Measurements from ENCODE around the gene TBL1X. TPM values are rescaled to one million over a fixed set of nuclear protein-coding genes. Genes with fewer than 3 reads are reported as not detected.

The TBL1X gene
- total RNA-seq, 4 donors from 2014 or later: 14.8 to 31.7 (median 16.8) TPM

DNA sequence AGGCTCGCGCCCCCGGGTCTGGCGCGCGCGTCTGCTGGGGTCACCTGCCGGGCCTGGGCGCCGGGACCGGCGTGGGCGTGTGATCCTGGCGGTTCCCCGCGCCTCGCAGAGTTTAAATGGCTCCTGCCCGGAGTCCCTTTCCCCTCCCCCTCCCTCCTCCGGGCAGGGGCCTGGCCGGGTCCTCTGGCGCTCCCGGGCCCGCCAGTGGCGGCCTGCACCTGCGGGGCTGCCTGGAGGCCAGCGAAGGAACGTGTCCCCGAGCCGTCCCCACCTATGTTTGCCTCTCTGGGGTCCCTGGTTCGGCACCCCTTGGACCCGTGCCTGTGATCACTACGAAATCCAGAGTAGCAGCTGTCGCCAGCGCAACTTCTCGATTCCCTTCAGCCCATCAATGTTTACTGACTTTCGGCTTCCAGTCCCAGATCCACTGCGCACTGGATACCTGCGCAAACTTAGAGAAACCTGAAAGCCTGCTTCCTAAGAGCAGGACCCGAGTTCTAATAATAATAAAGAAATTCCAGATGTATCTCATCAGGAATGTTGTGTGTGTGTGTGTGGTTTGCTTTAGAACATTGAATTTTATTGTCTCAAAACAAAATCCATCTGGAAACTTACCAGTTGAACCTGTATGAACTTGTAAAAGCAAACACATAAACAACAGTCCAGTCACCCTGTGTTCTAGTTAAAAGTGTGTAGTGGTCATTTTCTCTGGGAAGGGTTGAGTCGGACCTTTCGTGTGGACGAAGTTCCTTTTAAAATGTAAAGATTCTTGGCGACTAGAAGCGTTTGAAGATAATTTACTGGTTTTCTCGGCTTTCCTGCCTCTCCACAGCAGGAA is 322.2 kb downstream of the TBL1X start:
- DNase-seq (ENCODE audit: low spot score in 2 of 2): no peak
- intact Hi-C loops (cut with DNase I; ENCODE audit: low total_unique reads): no loop called here
- TF ChIP-seq, protein P1, sequence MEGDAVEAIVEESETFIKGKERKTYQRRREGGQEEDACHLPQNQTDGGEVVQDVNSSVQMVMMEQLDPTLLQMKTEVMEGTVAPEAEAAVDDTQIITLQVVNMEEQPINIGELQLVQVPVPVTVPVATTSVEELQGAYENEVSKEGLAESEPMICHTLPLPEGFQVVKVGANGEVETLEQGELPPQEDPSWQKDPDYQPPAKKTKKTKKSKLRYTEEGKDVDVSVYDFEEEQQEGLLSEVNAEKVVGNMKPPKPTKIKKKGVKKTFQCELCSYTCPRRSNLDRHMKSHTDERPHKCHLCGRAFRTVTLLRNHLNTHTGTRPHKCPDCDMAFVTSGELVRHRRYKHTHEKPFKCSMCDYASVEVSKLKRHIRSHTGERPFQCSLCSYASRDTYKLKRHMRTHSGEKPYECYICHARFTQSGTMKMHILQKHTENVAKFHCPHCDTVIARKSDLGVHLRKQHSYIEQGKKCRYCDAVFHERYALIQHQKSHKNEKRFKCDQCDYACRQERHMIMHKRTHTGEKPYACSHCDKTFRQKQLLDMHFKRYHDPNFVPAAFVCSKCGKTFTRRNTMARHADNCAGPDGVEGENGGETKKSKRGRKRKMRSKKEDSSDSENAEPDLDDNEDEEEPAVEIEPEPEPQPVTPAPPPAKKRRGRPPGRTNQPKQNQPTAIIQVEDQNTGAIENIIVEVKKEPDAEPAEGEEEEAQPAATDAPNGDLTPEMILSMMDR (IDR thresholded peaks at IDR 0.05): no peak

DNA sequence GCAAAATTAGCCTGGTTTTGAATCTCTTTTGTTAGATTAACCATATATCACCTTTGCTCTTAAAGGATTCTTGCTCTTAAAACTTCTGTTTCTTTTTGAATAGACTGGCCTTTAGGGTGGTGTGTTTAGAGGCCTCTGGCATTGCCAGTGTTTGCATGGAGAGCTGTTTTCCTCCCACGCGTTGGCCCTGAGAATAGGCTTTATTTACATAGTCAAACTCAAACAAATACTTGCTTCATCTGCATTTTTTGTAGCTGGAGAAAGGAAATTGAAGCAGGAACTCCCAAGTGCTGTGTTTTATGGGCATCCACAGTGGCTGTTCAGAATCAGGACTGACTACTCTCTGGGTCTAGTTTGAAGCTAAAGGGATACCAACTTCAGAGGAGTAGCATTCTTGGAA is 324.1 kb downstream of the TBL1X start:
- no peak overlapping the region for H3K4me3 ChIP-seq (ENCODE audit: low read depth, poor library complexity, severe bottlenecking)
- DNase-seq (ENCODE audit: low spot score in 2 of 2): no peak

More for the DNA sequence above, 322.2 kb downstream of the TBL1X start:
- no peak overlapping the region for H3K4me3 ChIP-seq (ENCODE audit: low read depth, poor library complexity, severe bottlenecking)
- WGBS, 2 donors: 17 to 21% methylated on average over 20 to 36 of the region's 45 CpGs

DNA sequence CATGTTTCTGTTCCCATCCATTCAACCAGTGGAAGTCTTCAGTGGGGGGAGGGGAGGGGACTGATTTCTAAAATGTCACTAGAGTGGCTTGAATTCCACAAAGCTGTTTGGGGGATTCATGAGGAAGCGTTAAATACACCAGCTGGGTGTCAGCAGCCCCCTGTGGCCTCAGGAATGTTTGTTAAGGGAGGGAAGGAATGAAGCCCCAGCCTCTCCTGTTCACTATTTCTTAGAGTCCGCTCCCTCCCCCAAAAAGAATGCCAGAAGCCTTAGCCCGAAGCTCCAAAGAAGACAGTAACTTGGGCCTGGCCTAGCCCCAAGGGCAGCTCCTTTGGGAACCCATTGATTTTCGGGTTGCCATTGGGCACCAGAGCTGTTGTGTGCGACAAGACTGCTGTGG is 324.7 kb downstream of the TBL1X start:
- TF ChIP-seq POLR2A (IDR thresholded peaks at IDR 0.05): no peak
- intact Hi-C loops (cut with DNase I; ENCODE audit: low total_unique reads): no loop called here
- H3K4me3 ChIP-seq (ENCODE audit: low read depth, poor library complexity, severe bottlenecking): no peak overlapping the region
- 52 to 90% methylated on average over 3 to 5 of the region's 5 CpGs for WGBS, 2 donors
- DNase-seq (ENCODE audit: low spot score in 2 of 2): no peak

More for the DNA sequence above, 324.1 kb downstream of the TBL1X start:
- WGBS, 2 donors: 25 to 27% methylated on average over 2 of the region's 2 CpGs
- TF ChIP-seq, protein P1 (IDR thresholded peaks at IDR 0.05): no peak
- no peak for TF ChIP-seq POLR2A (IDR thresholded peaks at IDR 0.05)
- intact Hi-C loops (cut with DNase I; ENCODE audit: low total_unique reads): no loop called here
